NT2/D1 (cell line): Measurements from ENCODE around the gene TTC38.

ENCODE experiments used
- SUZ12 ChIP-seq: IDR thresholded peaks from 2 replicates; pipeline ENCODE4 v1.6.1; 2011; ENCODE audit not compliant: insufficient read length, insufficient read depth; ENCODE audit errors: extremely low read depth
- YY1 ChIP-seq: IDR thresholded peaks from 2 replicates; pipeline ENCODE4 v1.6.1; 2011; ENCODE audit not compliant: insufficient read length, insufficient read depth

DNA sequence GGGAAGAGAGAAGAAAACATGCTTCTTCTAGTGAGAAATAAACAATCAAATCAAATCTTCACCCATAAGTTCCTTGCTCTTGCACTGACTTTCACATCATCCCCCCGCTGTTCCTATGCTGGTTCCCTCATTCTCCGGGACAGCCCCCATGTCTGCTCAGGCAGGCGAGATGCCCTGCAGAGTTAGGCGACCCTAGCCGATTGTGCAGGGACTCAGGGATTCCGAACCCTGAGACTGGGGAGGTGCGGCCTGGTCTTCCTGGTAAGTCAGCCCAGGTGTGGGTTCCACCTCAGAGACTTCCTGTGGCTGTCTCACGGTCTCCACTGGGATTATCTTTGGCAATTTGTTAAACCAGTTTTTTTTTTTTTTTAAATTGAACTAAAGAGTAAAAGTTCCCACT is 6.6 kb downstream of the TTC38 start:
- TF ChIP-seq SUZ12 (no peak), YY1 (no peak)
